ENCODE results near the gene RAB44.

GRCh38 chr6:36713846-36714245 is 16.2 kb downstream of the RAB44 start:
- TF ChIP-seq MNT (IDR thresholded peaks at IDR 0.05) (no peak), ZNF383 (CRISPR knock-in tag; IDR thresholded peaks at IDR 0.05; ENCODE audit: borderline replicate concordance) (no peak), REST (IDR thresholded peaks at IDR 0.05; ENCODE audit: borderline replicate concordance in 1 of 2, low read depth in 1 of 2, low read length in 2 of 2) (no peak), ZKSCAN8 (CRISPR knock-in tag; IDR thresholded peaks at IDR 0.05; ENCODE audit: borderline replicate concordance) (no peak), ARID3A (IDR thresholded peaks at IDR 0.05; ENCODE audit: low read depth, low read length) (no peak), ZBTB49 (CRISPR knock-in tag; IDR thresholded peaks at IDR 0.05; ENCODE audit: borderline replicate concordance) (no peak), TAF15 (IDR thresholded peaks at IDR 0.05; ENCODE audit: low read depth, low read length, poor library complexity, severe bottlenecking) (no peak)
